H1 (cell line): Measurements from ENCODE around the gene CHST11. TPM values are rescaled to one million over a fixed set of nuclear protein-coding genes. Genes with fewer than 3 reads are reported as not detected.

Source experiments
- CTCF ChIA-PET: fragments of 300-600 bp; sonication (Branson Sonifier 250); formaldehyde crosslinking; loops from one replicate; lab custom pipeline; 2021; ENCODE audit not compliant: partially characterized antibody; lab: Charles Lee
- POLR2A ChIA-PET: fragments of 300-600 bp; sonication (Branson Sonifier 250); formaldehyde crosslinking; loops from one replicate; lab custom pipeline; 2021; ENCODE audit warnings: inconsistent platforms; ENCODE audit not compliant: partially characterized antibody; lab: Charles Lee
- DNase-seq, 2 experiments: peaks; one replicate each; pipeline versions ENCODE4 v3.0.0 to v3.0.0-alpha.2; 2010 to 2022; ENCODE audit warnings: low spot score in 2 of 2, low read depth in 1 of 2, mixed read lengths in 1 of 2
- FAIRE-seq: peaks from 2 replicates; lab custom pipeline; 2011; peaks lifted over from hg19 to GRCh38; lab: Jason Lieb, UNC
- H2AFZ ChIP-seq: 2 replicates; pipeline ENCODE4 v1.8.1; 2012; ENCODE audit warnings: low read length, inconsistent platforms
- H2AK5ac ChIP-seq: 2 replicates; pipeline ENCODE4 v1.6.1; 2013; ENCODE audit warnings: low read depth, low read length
- H2BK120ac ChIP-seq: replicated peaks from 2 replicates; pipeline ENCODE3; 2013; ENCODE audit warnings: low read depth, low read length, inconsistent platforms
- H2BK12ac ChIP-seq: 2 replicates; pipeline ENCODE4 v1.6.1; 2013; ENCODE audit warnings: low read depth, low read length
- H2BK15ac ChIP-seq: 2 replicates; pipeline ENCODE4 v1.6.1; 2013; ENCODE audit warnings: low read length
- H2BK20ac ChIP-seq: 2 replicates; pipeline ENCODE4 v1.6.1; 2013; ENCODE audit warnings: low read length
- H2BK5ac ChIP-seq: 2 replicates; pipeline ENCODE4 v1.6.1; 2013; ENCODE audit warnings: low read depth, low read length
- H3K14ac ChIP-seq: 2 replicates; pipeline ENCODE4 v1.6.1; 2013; ENCODE audit warnings: inconsistent platforms; ENCODE audit not compliant: insufficient read length
- H3K18ac ChIP-seq: 2 replicates; pipeline ENCODE4 v1.6.1; 2013; ENCODE audit warnings: low read length; ENCODE audit errors: extremely low read depth
- H3K23ac ChIP-seq: 2 replicates; pipeline ENCODE4 v1.6.1; 2013; ENCODE audit warnings: inconsistent platforms; ENCODE audit not compliant: insufficient read length
- H3K23me2 ChIP-seq: 2 replicates; pipeline ENCODE4 v1.6.1; 2013; ENCODE audit warnings: low read depth, low read length
- H3K27ac ChIP-seq: 2 replicates; pipeline ENCODE4 v1.6.1; 2011; ENCODE audit warnings: low read depth, low read length, inconsistent platforms
- H3K27me3 ChIP-seq, 4 experiments: replicated peaks in 1 of 4; 1 replicate in 1 of 4; 2 replicates in 3 of 4; pipeline versions ENCODE4 v1.6.1 to v1.8.1; 2011 to 2013; ENCODE audit warnings: low read length in 3 of 4, mild to moderate bottlenecking in 3 of 4, inconsistent platforms in 2 of 4, mixed read lengths in 2 of 4, moderate library complexity in 1 of 4; ENCODE audit not compliant: control insufficient read depth in 3 of 4, insufficient read depth in 3 of 4; ENCODE audit errors: extremely low read depth in 1 of 4
- H3K36me3 ChIP-seq, 4 experiments: 2 replicates each; pipeline versions ENCODE4 v1.6.1 to v1.8.1; 2011 to 2013; ENCODE audit warnings: mild to moderate bottlenecking in 4 of 4, low read length in 3 of 4, moderate library complexity in 2 of 4, control low read depth in 1 of 4, inconsistent platforms in 1 of 4; ENCODE audit not compliant: insufficient read depth in 4 of 4, control insufficient read depth in 2 of 4
- H3K4ac ChIP-seq: replicated peaks from 2 replicates; pipeline ENCODE3; 2013; ENCODE audit warnings: low read length, low read depth, mixed read lengths, inconsistent platforms; ENCODE audit not compliant: insufficient read length
- H3K4me1 ChIP-seq, 4 experiments: replicated peaks in 1 of 4; 1 replicate in 1 of 4; 2 replicates in 3 of 4; pipeline versions ENCODE4 v1.6.1 to v1.8.1; 2011 to 2013; ENCODE audit warnings: low read length in 3 of 4, inconsistent platforms in 2 of 4, mixed read lengths in 1 of 4; ENCODE audit not compliant: insufficient read depth in 4 of 4, control insufficient read depth in 3 of 4
- H3K4me2 ChIP-seq, 2 experiments: 2 replicates each; pipeline versions ENCODE4 v1.6.1 to v1.8.1; 2011 to 2013; ENCODE audit warnings: low read depth in 2 of 2, low read length in 2 of 2, control low read depth in 1 of 2, inconsistent platforms in 1 of 2, mild to moderate bottlenecking in 1 of 2; ENCODE audit not compliant: insufficient read depth in 1 of 2
- H3K4me3 ChIP-seq, 4 experiments: fragments of 200-600, 300-600 bp in 1 of 4; sonication (generic), shearing (Covaris generic), sonication (Bioruptor Twin) in 1 of 4; 2 replicates each; pipeline versions ENCODE4 v1.5.1 to v1.8.1; 2011 to 2016; ENCODE audit warnings: low read length in 4 of 4, low read depth in 3 of 4, control low read depth in 2 of 4, inconsistent platforms in 2 of 4, mild to moderate bottlenecking in 2 of 4, mixed read lengths in 1 of 4, moderate library complexity in 1 of 4; ENCODE audit not compliant: insufficient read depth in 2 of 4; ENCODE audit errors: extremely low read depth in 1 of 4
- H3K56ac ChIP-seq: replicated peaks from 2 replicates; pipeline ENCODE3; 2013; ENCODE audit warnings: low read depth, mild to moderate bottlenecking, mixed read lengths, low read length, inconsistent platforms; ENCODE audit not compliant: insufficient read length
- H3K79me1 ChIP-seq: 2 replicates; pipeline ENCODE4 v1.6.1; 2013; ENCODE audit warnings: low read depth, low read length, control low read depth
- H3K79me2 ChIP-seq, 2 experiments: 2 replicates each; pipeline versions ENCODE4 v1.6.1 to v1.8.1; 2012 to 2013; ENCODE audit warnings: low read length in 2 of 2, mild to moderate bottlenecking in 2 of 2, inconsistent platforms in 1 of 2; ENCODE audit not compliant: insufficient read depth in 2 of 2, control insufficient read depth in 1 of 2
- H3K9ac ChIP-seq, 4 experiments: replicated peaks in 1 of 4; 1 replicate in 1 of 4; 2 replicates in 3 of 4; pipeline versions ENCODE4 v1.6.1 to v1.8.1; 2011 to 2013; ENCODE audit warnings: low read depth in 3 of 4, low read length in 3 of 4, control low read depth in 2 of 4, mild to moderate bottlenecking in 2 of 4, moderate library complexity in 2 of 4, inconsistent platforms in 1 of 4; ENCODE audit errors: extremely low read depth in 1 of 4
- H3K9me3 ChIP-seq, 2 experiments: 2 replicates each; pipeline versions ENCODE4 v1.6.1 to v1.8.1; 2012 to 2013; ENCODE audit warnings: mild to moderate bottlenecking in 2 of 2, moderate library complexity in 2 of 2, control low read depth in 1 of 2, inconsistent platforms in 1 of 2, low read depth in 1 of 2, low read length in 1 of 2, mixed read lengths in 1 of 2; ENCODE audit not compliant: insufficient read depth in 2 of 2
- H4K20me1 ChIP-seq, 2 experiments: replicated peaks in 1 of 2; 2 replicates each; pipeline versions ENCODE3 to v1.8.1; 2011 to 2013; ENCODE audit warnings: inconsistent platforms in 2 of 2, low read length in 2 of 2, mild to moderate bottlenecking in 1 of 2; ENCODE audit not compliant: insufficient read depth in 2 of 2, control insufficient read depth in 1 of 2
- H4K5ac ChIP-seq: 2 replicates; pipeline ENCODE4 v1.6.1; 2013; ENCODE audit warnings: low read length, low read depth, mixed read lengths, inconsistent platforms; ENCODE audit not compliant: insufficient read length
- H4K8ac ChIP-seq: 2 replicates; pipeline ENCODE4 v1.8.0; 2013; ENCODE audit warnings: mild to moderate bottlenecking, moderate library complexity, low read length, inconsistent platforms; ENCODE audit not compliant: insufficient read depth; ENCODE audit errors: extremely low read depth
- H4K91ac ChIP-seq: replicated peaks from 2 replicates; pipeline ENCODE3; 2013; ENCODE audit warnings: low read length, mixed read lengths, inconsistent platforms; ENCODE audit not compliant: insufficient read length
- ASH2L ChIP-seq: fragments of 200-600, 300-600 bp; sonication (generic); IDR thresholded peaks from one replicate; pipeline ENCODE4 v1.7.1; 2017; ENCODE audit warnings: low read length
- BACH1 ChIP-seq: IDR thresholded peaks from 2 replicates; pipeline ENCODE4 v1.6.1; 2012; ENCODE audit warnings: low read length, improper control_type of control experiment
- BRCA1 ChIP-seq: IDR thresholded peaks from 2 replicates; pipeline ENCODE4 v1.6.1; 2012; ENCODE audit warnings: low read depth, low read length, improper control_type of control experiment
- GABPA ChIP-seq: IDR thresholded peaks from 2 replicates; pipeline ENCODE4 v1.6.1; 2011; ENCODE audit warnings: mild to moderate bottlenecking, low read length, moderate library complexity, borderline replicate concordance; ENCODE audit not compliant: insufficient read depth
- HDAC6 ChIP-seq: IDR thresholded peaks from one replicate; pipeline ENCODE4 v1.7.1; 2012; ENCODE audit warnings: low read depth, mild to moderate bottlenecking, inconsistent platforms, low read length, moderate library complexity
- KDM1A ChIP-seq: fragments of 200-600, 300-600 bp; sonication (generic); IDR thresholded peaks from 2 replicates; pipeline ENCODE4 v1.7.1; 2016; ENCODE audit warnings: mild to moderate bottlenecking, low read length, borderline replicate concordance
- NRF1 ChIP-seq: IDR thresholded peaks from 2 replicates; pipeline ENCODE4 v1.6.1; 2011; ENCODE audit warnings: mild to moderate bottlenecking, low read depth, low read length, improper control_type of control experiment
- RAD21 ChIP-seq, 2 experiments: IDR thresholded peaks in 1 of 2; conservative IDR thresholded peaks in 1 of 2; 2 replicates each; pipeline ENCODE4 v1.6.1; 2011; ENCODE audit warnings: low read depth in 2 of 2, low read length in 2 of 2, improper control_type of control experiment in 1 of 2, inconsistent platforms in 1 of 2, mild to moderate bottlenecking in 1 of 2, moderate library complexity in 1 of 2
- RFX5 ChIP-seq: IDR thresholded peaks from 2 replicates; pipeline ENCODE4 v1.6.1; 2011; ENCODE audit warnings: low read depth, low read length, improper control_type of control experiment, borderline replicate concordance
- SIRT6 ChIP-seq: IDR thresholded peaks from one replicate; pipeline ENCODE4 v1.7.1; 2012; ENCODE audit warnings: low read length, inconsistent platforms
- TAF1 ChIP-seq: IDR thresholded peaks from 2 replicates; pipeline ENCODE4 v1.6.1; 2011; ENCODE audit warnings: mild to moderate bottlenecking, low read depth, low read length
- TAF7 ChIP-seq: optimal IDR thresholded peaks from 2 replicates; pipeline ENCODE3; 2011; ENCODE audit warnings: low read depth, mild to moderate bottlenecking, inconsistent platforms, low read length, moderate library complexity, borderline replicate concordance
- TBP ChIP-seq: IDR thresholded peaks from 2 replicates; pipeline ENCODE4 v1.6.1; 2011; ENCODE audit warnings: low read depth, low read length, improper control_type of control experiment
- ZNF274 ChIP-seq: IDR thresholded peaks from 2 replicates; pipeline ENCODE4 v1.7.0; 2012; ENCODE audit warnings: low read length, borderline replicate concordance; ENCODE audit errors: extremely low read depth
- WGBS, 2 experiments: shearing (Covaris generic) in 1 of 2; methylation state at CpG; one replicate each; pipeline versions ENCODE4 v1.1.6 to v1.1.7; 2013 to 2015; ENCODE audit warnings: low lambda C conversion rate in 2 of 2, mixed read lengths in 2 of 2, inconsistent platforms in 1 of 2, low coverage in 1 of 2, missing lambda C conversion rate in 1 of 2; ENCODE audit not compliant: insufficient replicate concordance in 2 of 2, insufficient coverage in 1 of 2, insufficient read length in 1 of 2; ENCODE audit errors: extremely low coverage in 1 of 2, missing lambda C conversion rate in 1 of 2; 5-methylcytosine and 5-hydroxymethylcytosine counted together
- polyA plus RNA-seq, 7 experiments: library from polyadenylated mRNA; depleted of rRNA in 3 of 7; stranded (reverse) in 5 of 7; unstranded in 2 of 7; fragments of >200 nt in 5 of 7; fragments of 200-250 nt in 2 of 7; gene quantifications; 1 replicate in 5 of 7; 2 replicates in 1 of 7; 4 replicates in 1 of 7; pipeline versions ENCODE4 v1.2.1 to v1.2.3, GENCODE V29; 2011 to 2013; ENCODE audit warnings: missing spikeins in 2 of 7, mixed read lengths in 2 of 7
- total RNA-seq: library from RNA; stranded (reverse); fragmentation: NEBNext Ultra II Directional; extraction: Animal tissue kit (Norgen Biotek cat#: 25700); gene quantifications from 2 replicates; pipeline ENCODE4 v1.2.1, GENCODE V29; 2021
- TF ChIP-seq, protein P1 (sequence below): IDR thresholded peaks from 2 replicates; pipeline ENCODE4 v1.6.1; 2012; ENCODE audit warnings: inconsistent platforms

CHST11 gene
- total and polyA plus RNA-seq, 2 of the 8 experiments (the other 6 are each of a cell fraction or from before 2014, with no cell fraction given), result 14.4 to 20.8 TPM

DNA sequence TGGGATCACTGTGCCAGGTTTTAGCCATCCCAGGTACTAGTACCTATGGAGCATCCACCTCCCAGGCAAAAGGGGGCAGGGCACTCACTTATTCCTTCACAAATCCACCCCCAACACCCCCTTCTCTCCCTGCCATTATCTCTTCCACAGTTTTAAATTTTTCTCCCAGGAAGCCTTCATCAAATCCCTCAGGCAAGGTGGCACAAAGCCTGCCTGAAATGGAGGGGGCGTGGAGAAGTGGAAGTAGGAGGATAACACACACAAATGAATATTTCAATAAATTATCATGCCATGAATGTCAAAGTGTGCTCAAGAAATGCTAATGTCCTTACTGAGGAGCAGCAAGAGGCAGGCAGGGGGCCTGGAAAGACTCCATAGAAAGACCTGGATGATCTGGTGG, 4.7 kb upstream of the CHST11 start:
- no peak overlapping the region for H3K27ac ChIP-seq
- H3K23me2 ChIP-seq, result peaks cover 3% of the 10 kb centered on the region; the same call in 1 of the 2 replicates
- H4K5ac ChIP-seq, result no peak overlapping the region
- H3K56ac ChIP-seq, result no peak overlapping the region
- no peak overlapping the region for H2AK5ac ChIP-seq
- H3K79me1 ChIP-seq, result peaks cover 3% of the 10 kb centered on the region; the same call in 1 of the 2 replicates
- no peak overlapping the region; the same call in 1 of the 2 replicates for H2BK20ac ChIP-seq
- H3K79me2 ChIP-seq, result no peaks in the 10 kb centered on the region
- H2BK5ac ChIP-seq, result no peak overlapping the region
- H2BK12ac ChIP-seq, result no peak overlapping the region
- H3K14ac ChIP-seq, result no peak overlapping the region
- no peaks in the 10 kb centered on the region for H4K20me1 ChIP-seq
- no peak overlapping the region for H4K8ac ChIP-seq
- H3K9me3 ChIP-seq, result no peaks in the 10 kb centered on the region
- no peak overlapping the region for H3K4me2 ChIP-seq
- peaks cover 0 to 18% (median 9%) of the 10 kb centered on the region in 4 experiments; a peak in 5 of 7 replicates for H3K27me3 ChIP-seq
- H4K91ac ChIP-seq, result no peak overlapping the region
- H2BK15ac ChIP-seq, result no peak overlapping the region
- DNase-seq (no peak), FAIRE-seq (no peak)
- no peaks in the 10 kb centered on the region for H3K36me3 ChIP-seq
- H3K18ac ChIP-seq, result no peak overlapping the region
- H3K9ac ChIP-seq, result no peak overlapping the region
- WGBS, 2 experiments, result 71% methylated on average over 1 of the region's 1 CpG; no CpG with 5 or more reads in 1 of the 2 experiments
- H3K4me1 ChIP-seq, result peaks cover 2 to 6% (median 5%) of the 10 kb centered on the region in 4 experiments; a peak in 5 of 7 replicates
- no peak overlapping the region for H2AFZ ChIP-seq
- no peak overlapping the region for H3K23ac ChIP-seq
- ChIA-PET POLR2A (no interaction called here), CTCF (interaction anchor here (1.4 to 2.6 kb wide), 2 partner anchors 8 to 70 kb away, joined by 5 to 8 read pairs; no protein-coding TSS in a partner anchor)
- no peak overlapping the region for H3K4ac ChIP-seq
- no peak overlapping the region for H3K4me3 ChIP-seq
- no peak overlapping the region for H2BK120ac ChIP-seq
- TF ChIP-seq NRF1 (no peak), RFX5 (no peak), ZNF274 (no peak), TAF1 (no peak), BACH1 (no peak), TBP (no peak), HDAC6 (no peak), RAD21 (IDR thresholded peaks at IDR 0.05 in 1 of 2, conservative IDR thresholded peaks at IDR 0.05 in 1 of 2; ENCODE audit: low read depth in 2 of 2, low read length in 2 of 2) (no peak), GABPA (no peak), BRCA1 (no peak), TAF7 (no peak), SIRT6 (no peak), KDM1A (no peak), ASH2L (no peak)
- TF ChIP-seq, protein P1, sequence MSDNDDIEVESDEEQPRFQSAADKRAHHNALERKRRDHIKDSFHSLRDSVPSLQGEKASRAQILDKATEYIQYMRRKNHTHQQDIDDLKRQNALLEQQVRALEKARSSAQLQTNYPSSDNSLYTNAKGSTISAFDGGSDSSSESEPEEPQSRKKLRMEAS, result no peak
